NCI-H2227 treated with DMSO at 0.1 percent for 48 hours (cell line): Measurements from ENCODE around the gene SP7.
A peak's percentile ranks its signal among the peaks of the same experiment; 100 is the strongest.
"Not testable (repeated sequence)": the region's sequence is repeated elsewhere in the genome, so short reads cannot be mapped to it uniquely, and the experiment has no call there.

Source experiments
- DNase-seq: peaks from one replicate; lab custom pipeline; 2025; lab: John Stamatoyannopoulos, UW

Gene SP7

DNA sequence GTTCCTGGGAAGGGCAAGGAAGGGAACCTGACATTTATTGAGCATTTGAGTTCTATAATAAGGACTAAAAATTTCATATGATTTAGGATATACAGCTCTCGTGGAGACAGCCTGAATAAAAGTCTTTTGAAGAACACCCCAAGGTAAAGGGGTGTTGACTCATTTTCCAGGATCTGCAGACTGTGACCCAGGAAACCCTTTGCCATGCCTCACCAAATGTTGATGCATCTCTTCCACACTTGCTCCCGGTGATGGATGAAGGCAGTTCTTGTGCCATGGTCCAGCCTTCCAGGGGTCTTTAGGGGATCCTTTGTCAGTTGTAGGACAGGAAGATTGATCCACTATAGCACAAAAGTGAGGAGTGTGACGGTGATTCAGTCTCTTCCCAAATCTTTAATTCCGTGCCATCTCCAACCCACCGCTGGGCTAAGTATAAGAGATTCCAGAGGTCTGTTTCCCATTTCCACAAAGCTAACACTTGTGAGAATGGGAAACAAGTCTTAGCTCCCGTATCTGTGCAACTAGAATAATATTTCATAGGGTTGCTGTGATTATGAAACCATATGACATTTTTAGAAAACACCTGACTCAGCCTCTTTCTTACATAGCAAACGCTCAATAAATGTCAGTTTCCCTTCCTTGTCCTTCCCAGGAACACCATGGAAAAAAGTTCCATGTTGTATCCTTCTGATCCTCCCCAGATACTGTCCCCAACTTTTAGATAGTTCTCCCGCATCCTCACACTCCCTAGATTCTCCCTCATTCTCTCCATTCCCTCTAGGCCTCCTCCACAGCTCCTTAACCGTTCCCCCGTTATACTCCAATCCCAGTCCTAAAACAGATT is 15.6 kb downstream of the SP7 start:
- DNase-seq: no peak

DNA sequence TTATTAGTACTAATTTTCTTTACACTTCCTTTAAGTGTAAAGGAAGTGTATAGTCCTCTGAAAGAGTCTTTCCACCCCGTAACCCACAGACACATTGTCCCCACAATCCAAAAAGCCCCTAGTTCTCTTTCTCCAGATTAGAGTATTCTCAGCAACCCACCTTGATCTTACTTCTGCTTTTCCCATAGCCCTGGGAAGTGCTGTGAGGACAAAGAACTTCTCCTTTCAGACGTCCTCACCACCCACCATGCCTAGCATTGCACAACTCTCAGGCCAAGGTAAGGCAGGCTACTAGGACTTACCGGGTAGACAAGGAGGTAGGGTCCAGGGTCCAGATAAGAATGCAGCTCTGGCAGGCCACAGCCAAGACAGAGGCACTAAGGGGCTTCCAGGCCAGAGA is 22.2 kb downstream of the SP7 start:
- no peak for DNase-seq

DNA sequence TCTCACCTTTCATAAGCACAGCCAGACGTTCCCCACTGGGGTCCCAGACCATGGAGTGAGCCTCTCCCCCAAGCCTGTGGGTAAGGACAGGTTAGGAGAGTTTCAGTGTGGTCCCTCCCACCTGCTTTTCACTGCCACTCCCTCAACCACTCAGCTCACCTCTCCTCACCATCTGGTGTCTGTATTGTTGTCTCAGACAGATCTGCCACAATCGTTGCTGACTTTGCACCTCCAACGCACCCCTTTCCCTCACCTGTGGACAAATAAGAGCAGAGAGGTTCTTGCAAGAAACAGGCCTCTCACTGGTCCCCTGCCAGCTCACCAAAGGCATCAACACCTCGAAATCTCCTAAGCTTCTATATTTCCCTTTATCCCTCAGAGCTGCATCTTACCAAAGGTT is 27.9 kb downstream of the SP7 start:
- DNase-seq: no peak

DNA sequence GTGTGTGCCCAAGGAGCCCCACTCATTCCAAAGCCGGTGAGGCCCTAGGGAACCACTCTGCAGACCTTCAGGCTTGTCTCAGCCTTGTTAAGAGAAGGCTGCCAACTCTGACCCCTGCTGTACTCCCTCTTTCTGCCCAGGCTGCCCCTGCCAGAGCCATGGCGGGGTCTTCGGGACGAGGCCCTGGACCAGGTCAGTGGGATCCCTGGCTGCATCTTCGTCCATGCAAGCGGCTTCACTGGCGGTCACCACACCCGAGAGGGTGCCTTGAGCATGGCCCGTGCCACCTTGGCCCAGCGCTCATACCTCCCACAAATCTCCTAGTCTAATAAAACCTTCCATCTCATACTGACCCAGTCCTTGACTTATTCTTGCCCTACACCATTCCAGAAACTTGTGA is 29.3 kb downstream of the SP7 start:
- no peak for DNase-seq

DNA sequence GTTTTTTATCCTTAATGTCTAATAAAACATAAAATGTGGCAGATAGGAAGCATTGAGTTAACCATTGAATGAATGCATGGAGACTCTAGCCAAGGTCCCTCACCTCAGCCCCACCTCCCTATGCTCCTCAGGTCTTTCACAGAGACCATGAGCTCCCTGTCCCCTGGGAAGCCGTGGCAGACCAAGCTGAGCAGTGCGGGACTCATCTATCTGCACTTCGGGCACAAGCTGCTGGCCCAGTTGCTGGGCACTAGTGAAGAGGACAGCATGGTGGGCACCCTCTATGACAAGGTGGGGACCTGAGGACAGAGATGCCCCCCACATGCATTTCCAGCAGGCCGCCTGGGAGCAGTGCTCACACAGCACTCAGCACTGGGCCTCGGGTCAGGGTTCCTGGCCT is 33.3 kb downstream of the SP7 start:
- DNase-seq: no peak

DNA sequence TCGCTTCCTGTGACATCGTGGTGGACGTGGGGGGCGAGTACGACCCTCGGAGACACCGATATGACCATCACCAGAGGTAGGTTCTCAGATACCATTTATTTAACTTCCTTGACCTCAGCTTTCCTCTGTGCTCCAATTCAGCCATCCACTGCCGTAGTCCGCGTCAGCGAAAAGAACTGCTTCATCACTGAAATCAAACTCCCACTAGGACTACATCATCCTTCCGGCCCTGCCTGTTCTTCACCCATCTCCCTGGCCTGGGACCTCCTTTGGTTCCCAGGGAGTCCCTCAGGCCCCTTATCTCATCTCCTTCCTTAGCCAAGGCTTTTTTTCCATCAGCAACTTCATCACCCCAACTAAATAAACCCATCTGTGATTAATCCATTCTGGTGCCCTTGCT is 36.0 kb downstream of the SP7 start:
- DNase-seq: no peak

DNA sequence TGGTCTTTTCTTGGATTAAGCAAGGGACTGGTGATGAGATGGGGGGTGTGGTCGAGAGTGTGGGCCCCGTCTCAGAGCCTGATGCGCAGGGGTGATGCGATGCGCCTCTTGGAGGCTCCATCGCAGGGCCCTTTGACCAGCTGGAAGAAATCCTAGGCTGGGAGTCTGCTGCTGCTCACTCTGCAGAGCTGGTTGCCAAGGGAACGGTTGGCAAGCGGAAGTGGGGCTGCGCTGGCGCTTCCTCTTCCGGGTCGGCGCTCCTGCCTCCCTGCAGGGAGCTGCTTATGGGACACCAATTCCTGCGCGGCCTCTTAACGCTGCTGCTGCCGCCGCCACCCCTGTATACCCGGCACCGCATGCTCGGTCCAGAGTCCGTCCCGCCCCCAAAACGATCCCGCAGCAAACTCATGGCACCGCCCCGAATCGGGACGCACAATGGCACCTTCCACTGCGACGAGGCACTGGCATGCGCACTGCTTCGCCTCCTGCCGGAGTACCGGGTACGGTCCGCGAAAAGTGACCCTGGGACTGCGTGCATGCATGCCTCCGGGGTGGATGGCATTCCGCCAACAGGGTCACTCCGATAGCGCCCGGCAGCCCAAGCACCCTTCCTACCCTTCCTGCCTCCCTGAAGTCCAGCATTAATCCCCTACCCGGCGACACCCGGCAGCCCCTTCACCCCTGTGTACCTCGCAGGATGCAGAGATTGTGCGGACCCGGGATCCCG is 36.5 kb downstream of the SP7 start, which contains the start of gene MYG1:
TSS of gene MYG1 (plus strand) at position 242 of the 727 bp plus-strand sequence. CDS start at position 285, 43 bp downstream.
- peak; percentile 85 for DNase-seq

DNA sequence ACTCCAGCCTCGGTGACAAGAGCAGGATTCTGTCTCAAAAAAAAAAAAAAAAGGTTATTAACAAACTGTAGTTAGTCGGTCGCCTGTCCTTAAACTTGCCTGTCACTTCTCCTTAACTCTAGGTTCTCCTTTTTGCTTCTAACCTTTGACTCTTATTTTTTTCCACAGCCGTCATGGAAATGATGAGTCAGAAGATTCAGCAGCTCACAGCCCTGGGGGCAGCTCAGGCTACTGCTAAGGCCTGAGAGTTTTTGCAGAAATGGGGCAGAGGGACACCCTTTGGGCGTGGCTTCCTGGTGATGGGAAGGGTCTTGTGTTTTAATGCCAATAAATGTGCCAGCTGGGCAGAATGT is 37.1 kb downstream of the SP7 start:
- no peak for DNase-seq

DNA sequence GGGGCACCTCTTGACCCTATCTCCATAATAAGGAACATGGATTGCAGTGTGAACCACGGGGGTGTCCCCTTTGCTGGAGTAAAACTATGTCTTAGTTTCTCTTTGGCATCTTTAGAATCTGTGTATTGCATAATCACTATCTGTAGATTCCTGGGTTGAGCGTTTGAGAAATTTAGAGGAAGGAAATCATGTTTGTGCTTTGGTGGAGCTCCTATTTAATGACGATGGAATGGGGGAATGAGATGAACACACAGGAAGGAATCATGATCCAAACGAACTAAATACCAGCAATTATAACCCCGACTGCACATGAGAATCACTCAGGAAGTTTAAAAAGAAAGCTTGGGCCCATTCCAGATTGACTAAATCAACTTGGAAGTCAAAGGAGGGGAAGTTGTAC is 38.0 kb downstream of the SP7 start:
- no peak for DNase-seq

DNA sequence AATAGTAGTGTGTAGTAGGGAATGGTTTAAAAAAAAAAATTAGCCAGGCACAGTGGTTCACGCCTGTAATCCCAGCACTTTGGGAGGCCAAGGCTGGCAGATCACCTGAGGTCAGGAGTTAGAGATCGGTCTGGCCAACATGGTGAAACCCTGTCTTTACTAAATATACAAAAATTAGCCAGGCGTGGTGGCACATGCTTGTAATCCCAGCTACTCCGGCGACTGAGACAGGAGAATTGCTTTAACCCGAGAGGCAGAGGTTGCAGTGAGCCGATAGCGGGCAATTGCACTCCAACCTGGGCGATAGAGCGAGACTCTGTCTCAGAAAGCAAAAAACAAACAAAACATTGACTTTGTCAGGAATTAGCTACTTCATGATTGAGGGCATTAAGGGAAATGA is 39.0 kb downstream of the SP7 start:
- not testable (repeated sequence) for DNase-seq

DNA sequence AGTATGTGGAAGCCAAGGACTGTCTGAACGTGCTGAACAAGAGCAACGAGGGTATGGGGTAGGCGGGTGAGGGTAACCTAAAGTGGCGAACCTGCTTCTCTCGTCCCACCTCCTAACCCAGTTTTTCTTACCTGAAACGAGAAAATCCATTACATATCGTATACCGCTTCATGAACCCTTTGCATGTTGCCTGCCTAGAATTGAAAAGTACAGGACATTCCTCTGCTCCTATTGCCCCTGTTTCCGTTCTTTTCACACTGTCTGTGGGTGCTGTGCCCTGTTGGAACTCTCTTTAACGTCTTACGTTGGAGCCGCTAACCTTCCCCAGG is 40.3 kb downstream of the SP7 start:
- no peak for DNase-seq

DNA sequence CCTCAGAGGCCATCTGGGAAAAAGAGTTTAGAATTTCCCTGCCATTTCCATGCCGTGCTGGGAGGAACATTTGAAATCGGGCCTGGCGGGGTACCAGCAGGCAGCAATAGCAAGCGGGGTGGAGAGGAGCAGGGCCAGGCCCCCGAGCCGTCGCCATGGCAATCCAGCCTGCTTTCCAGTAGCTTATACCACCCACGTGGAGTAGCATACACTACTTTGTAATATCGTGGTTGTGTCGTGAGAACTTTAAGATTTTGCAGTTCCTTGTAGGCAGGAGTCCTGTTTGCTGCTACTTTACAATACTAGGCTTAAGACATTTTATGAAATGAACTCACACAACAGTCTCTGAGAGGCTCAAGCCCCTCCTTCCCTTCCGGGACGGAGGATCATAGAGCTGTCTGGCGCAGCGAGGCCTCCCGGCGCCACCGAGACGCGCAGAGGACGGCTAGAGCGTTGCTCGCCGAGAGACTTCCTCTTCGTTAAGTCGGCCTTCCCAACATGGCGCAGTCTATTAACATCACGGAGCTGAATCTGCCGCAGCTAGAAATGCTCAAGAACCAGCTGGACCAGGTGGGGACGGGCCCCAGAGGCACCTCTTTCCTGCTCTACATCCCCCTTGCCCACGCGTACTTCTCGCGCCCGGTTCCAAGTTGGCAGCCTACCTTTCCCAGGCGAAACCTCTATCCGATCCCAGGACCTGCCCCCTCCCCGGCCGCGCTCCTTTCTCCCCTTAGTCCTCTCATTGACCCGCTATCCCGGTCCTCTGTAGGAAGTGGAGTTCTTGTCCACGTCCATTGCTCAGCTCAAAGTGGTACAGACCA is 40.9 kb downstream of the SP7 start, which contains the start of gene PFDN5:
TSS of gene PFDN5 (plus strand) at position 473 of the 821 bp plus-strand sequence. CDS start at position 499, 26 bp downstream.
- peak; percentile 61 for DNase-seq

DNA sequence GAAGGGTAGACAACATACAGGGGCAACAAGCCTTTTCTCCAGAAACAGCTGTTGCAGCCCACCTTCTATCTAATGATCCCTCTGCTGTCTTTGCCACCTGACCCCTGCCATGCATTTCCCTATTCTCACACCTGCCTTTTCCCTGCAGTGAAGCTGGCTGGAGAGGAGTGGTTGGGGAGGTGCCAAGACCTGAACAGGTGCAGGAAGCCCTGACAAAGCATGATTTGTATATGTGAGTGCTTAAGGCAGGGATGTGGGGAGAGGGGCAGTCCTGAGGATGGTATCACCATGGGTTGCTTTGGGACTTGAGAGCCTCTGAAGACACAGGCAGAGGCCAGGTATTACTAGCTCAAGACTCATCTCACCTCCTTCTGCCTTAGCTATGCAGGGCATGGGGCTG is 43.7 kb downstream of the SP7 start:
- no peak for DNase-seq

DNA sequence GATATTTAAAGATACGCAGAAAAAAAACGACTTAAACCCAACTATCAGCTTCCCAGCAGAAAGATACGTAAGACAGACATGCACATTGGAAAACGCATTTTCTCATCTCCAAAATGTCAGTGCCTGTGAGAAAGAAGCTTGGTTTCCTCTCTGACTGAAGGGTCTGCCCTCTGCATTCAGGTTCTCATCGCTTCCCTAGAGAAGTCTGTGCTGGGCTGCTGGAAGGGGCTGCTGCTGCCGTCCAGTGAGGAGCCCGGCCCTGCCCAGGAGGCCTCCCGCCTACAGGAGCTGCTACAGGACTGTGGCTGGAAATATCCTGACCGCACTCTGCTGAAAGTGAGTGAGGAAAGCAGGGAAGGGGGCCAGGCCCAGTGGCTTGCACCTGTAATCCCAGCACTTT is 45.5 kb downstream of the SP7 start:
- DNase-seq: no peak

DNA sequence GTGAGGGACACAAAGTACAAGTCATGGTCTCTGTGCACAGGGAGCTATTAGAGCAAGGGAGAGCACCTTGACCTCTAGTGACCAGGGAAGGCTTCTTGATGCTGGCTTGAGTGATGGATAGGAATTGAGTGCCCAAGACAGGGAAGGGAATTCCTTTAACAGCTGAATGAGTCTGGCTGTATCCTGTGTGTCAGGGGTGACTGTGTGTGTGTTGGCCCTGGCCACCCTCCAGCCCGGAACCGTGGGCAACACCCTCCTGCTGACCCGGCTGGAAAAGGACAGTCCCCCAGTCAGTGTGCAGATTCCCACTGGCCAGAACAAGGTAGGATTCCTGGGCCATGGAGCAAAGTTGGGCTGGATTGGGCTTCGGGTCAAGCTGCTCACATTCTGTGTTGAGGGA is 46.3 kb downstream of the SP7 start:
- no peak for DNase-seq

DNA sequence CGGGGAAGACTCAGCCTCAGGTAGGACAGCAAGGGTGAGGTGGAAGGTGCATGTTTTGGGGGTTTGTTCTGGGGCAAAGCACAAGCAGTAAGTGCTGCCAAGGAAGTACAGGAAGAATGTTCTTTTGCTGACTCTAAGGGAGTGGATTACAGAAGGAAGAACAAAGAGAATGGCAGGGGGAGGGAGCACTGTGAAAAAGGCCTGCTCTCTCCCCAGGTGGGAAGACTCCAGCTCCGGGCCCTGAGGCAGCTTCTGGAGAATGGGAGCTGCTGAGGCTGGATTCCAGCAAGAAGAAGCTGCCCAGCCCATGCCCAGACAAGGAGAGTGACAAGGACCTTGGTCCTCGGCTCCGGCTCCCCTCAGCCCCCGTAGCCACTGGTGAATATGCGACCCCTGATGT is 47.8 kb downstream of the SP7 start:
- no peak for DNase-seq

DNA sequence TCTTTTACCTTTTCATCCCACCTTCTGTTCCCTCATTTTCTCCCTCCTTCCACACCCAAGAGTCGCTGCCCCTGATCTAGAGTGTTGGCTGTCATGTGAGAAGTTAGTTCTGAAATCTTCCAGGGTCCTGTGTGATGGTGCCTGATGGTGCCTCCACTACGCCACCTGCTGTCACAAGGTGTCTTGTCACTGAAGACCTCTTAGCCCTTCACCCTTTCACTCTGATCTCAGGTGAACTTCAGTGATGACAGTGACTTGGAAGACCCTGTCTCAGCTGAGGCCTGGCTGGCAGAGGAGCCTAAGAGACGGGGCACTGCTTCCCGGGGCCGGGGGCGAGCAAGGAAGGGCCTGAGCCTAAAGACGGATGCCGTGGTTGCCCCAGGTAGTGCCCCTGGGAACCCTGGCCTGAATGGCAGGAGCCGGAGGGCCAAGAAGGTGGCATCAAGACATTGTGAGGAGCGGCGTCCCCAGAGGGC is 48.4 kb downstream of the SP7 start:
- peak; percentile 22 for DNase-seq

DNA sequence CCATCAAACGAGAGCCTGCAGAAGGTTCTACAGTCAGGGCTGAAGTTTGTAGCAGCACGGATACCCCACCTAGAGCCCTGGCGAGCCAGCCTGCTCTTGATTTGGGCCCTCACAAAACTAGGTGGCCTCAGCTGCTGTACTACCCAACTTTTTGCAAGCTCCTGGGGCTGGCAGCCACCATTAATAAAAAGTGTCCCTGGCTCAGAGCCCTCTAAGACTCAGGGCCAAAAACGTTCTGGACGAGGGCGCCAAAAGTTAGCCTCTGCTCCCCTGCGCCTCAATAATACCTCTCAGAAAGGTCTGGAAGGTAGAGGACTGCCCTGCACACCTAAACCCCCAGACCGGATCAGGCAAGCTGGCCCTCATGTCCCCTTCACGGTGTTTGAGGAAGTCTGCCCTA is 49.7 kb downstream of the SP7 start:
- no peak for DNase-seq

DNA sequence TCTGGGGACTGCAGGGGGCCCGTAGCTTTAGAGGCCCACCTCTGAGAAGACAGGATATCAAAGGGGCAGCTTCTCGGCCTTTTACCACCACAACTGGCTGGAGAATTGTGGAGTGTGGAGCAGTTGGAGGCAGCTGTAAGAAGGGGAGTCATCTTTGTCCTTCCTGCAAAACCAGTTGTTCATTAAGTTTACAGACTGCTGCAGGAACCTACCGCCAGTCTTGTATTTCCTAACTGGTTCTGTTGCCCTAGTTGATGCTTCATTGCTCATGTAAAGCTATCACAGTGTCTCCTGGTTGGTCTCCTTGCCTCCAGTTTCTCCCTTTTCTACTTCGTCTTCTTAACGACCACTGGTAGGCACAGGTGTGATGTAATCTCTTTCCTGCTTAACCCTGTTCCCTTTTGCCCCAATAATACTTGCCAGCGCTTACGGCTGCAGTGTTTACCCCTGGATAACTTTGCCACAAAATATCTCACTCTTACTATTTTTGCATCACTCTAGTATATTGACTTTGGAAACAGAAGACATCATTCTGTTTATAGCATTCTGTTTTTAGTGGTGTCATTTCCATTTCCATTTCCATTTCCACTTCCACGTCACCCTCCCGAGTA is 56.2 kb downstream of the SP7 start:
- no peak for DNase-seq

DNA sequence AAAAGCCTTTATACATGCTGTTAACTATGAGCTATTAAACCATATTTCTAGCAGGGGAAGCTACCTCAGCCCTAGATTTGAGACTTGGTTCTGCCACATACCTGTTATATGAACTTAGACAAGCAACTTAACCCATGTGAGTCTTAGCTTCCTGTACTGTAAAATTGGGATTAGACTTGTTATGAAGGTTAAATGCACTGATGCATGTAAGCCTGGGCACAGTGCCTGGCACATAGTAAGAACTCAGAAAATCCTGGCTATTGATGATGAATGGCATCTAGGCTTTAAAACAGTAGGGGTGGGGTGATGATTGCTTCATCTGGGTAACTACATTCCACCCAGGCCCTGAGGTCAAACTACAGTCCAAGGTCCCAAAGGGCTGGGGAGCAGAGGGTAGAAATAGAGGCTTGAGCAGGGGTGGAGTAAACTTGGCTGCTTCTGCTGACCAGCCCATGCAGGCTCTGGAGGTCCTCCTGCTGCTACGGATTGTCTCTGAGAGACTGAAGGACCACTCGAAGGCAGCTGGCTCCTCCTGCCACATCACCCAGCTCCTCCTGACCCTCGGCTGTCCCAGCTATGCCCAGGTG is 56.8 kb downstream of the SP7 start:
- DNase-seq: no peak

DNA sequence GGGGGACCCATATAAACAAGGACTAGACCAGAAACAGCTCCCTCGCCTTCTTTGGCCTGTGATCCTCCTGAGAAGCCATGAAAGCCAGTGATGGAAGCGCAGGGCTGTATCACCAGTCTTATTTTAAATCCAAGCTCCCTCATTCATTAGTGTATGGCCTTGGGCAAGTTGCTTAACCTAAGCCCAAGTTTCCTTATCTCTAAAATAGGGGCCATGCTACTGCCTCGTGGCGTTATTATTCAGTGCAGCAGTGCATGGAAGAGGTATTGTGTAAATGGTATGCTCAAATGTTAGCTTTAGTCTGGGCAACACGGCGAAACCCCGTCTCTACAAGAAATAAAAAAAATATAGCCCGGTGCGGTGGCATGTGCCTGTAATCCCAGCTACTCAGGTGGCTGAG is 58.2 kb downstream of the SP7 start:
- DNase-seq: no peak
